ENCODE data around the gene PRSS38. TPM values are rescaled to one million over a fixed set of nuclear protein-coding genes. Genes with fewer than 3 reads are reported as not detected.

PRSS38 gene
- polyA plus RNA-seq, 1 donor (not counting 4 experiments of a cell fraction or from before 2014, with no cell fraction given): not detected

- H4K20me1 ChIP-seq (ENCODE audit: control insufficient read depth, extremely low read depth, insufficient read depth, low read length): no peaks in the 10 kb centered on the region
- H3K36me3 ChIP-seq (ENCODE audit: control insufficient read depth in 2 of 2, extremely low read depth in 1 of 2, insufficient read depth in 2 of 2, low read length in 2 of 2): no peaks in the 10 kb centered on the region
- no peak overlapping the region for H3K27ac ChIP-seq (ENCODE audit: control insufficient read depth, insufficient read depth, low read length)
- no peak overlapping the region for H3K9ac ChIP-seq (ENCODE audit: control insufficient read depth, extremely low read depth, insufficient read depth, low read length)
- dilution Hi-C loops (cut with MboI; ENCODE audit: extremely low pct_ligation_motif_present, low sequenced_read_pairs): no loop called here
- no peaks in the 10 kb centered on the region for H3K4me1 ChIP-seq (ENCODE audit: control insufficient read depth, extremely low read depth, insufficient read depth, low read length)
- no peaks in the 10 kb centered on the region for H3K9me1 ChIP-seq (ENCODE audit: control insufficient read depth, extremely low read depth, insufficient read depth, low read length)
- H3K4me2 ChIP-seq (ENCODE audit: control insufficient read depth, extremely low read depth, insufficient read depth, low read depth, low read length): no peak overlapping the region
- H3K9me3 ChIP-seq (ENCODE audit: control insufficient read depth, low read depth, low read length): no peaks in the 10 kb centered on the region
- no peak for FAIRE-seq
- no peaks in the 10 kb centered on the region for H3K27me3 ChIP-seq (ENCODE audit: control insufficient read depth, extremely low read depth, insufficient read depth, low read length)
- H3K79me2 ChIP-seq (ENCODE audit: control insufficient read depth, insufficient read depth, low read length): no peaks in the 10 kb centered on the region
- no peak for TF ChIP-seq EZH2 (IDR thresholded peaks at IDR 0.05; ENCODE audit: low read length)
- TF ChIP-seq, protein P1, sequence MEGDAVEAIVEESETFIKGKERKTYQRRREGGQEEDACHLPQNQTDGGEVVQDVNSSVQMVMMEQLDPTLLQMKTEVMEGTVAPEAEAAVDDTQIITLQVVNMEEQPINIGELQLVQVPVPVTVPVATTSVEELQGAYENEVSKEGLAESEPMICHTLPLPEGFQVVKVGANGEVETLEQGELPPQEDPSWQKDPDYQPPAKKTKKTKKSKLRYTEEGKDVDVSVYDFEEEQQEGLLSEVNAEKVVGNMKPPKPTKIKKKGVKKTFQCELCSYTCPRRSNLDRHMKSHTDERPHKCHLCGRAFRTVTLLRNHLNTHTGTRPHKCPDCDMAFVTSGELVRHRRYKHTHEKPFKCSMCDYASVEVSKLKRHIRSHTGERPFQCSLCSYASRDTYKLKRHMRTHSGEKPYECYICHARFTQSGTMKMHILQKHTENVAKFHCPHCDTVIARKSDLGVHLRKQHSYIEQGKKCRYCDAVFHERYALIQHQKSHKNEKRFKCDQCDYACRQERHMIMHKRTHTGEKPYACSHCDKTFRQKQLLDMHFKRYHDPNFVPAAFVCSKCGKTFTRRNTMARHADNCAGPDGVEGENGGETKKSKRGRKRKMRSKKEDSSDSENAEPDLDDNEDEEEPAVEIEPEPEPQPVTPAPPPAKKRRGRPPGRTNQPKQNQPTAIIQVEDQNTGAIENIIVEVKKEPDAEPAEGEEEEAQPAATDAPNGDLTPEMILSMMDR (optimal IDR thresholded peaks at IDR 0.05 in 1 of 3, IDR thresholded peaks at IDR 0.05 in 1 of 3, conservative IDR thresholded peaks at IDR 0.05 in 1 of 3; ENCODE audit: extremely low read depth in 1 of 3, insufficient read depth in 2 of 3, low read length in 3 of 3): no peak
- no peak for DNase-seq (ENCODE audit: low read depth, low spot score)
- H3K4me3 ChIP-seq (ENCODE audit: control insufficient read depth in 2 of 3, extremely low read depth in 1 of 3, insufficient read depth in 2 of 3, low read depth in 1 of 3, low read length in 3 of 3): no peak overlapping the region
- no peak overlapping the region for H2AFZ ChIP-seq (ENCODE audit: control insufficient read depth, low read length)
These were observed 40.8 kb downstream of the PRSS38 start for GRCh38 chr1:227856147-227856858.

DNA sequence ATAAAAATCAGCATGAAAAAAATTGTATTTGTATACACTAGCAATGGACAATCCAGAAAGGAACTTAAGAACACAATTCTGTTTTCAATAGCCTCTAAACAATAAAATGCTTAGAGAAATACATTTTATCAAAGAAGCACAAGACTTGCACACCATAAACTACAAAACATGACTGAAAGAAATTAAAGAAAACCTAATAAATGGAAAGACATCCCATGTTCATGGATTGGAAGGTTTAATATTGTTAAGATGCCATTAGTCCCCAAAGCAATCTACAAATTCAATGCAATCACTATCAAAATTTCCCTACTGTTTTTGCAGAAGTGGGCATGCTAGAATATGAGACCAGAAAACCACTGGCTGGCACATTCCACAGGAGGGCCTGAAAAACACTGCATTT is 49.4 kb downstream of the PRSS38 start:
- dilution Hi-C loops (cut with MboI; ENCODE audit: extremely low pct_ligation_motif_present, low sequenced_read_pairs): no loop called here
- H3K9me1 ChIP-seq (ENCODE audit: control insufficient read depth, extremely low read depth, insufficient read depth, low read length): no peaks in the 10 kb centered on the region
- FAIRE-seq (no peak), DNase-seq (ENCODE audit: low read depth, low spot score) (no peak)
- TF ChIP-seq, protein P1 (optimal IDR thresholded peaks at IDR 0.05 in 1 of 3, IDR thresholded peaks at IDR 0.05 in 1 of 3, conservative IDR thresholded peaks at IDR 0.05 in 1 of 3; ENCODE audit: extremely low read depth in 1 of 3, insufficient read depth in 2 of 3, low read length in 3 of 3): no peak
- no peak for TF ChIP-seq EZH2 (IDR thresholded peaks at IDR 0.05; ENCODE audit: low read length)
- H3K4me1 ChIP-seq (ENCODE audit: control insufficient read depth, extremely low read depth, insufficient read depth, low read length): no peaks in the 10 kb centered on the region
- H3K79me2 ChIP-seq (ENCODE audit: control insufficient read depth, insufficient read depth, low read length): no peaks in the 10 kb centered on the region
- H3K36me3 ChIP-seq (ENCODE audit: control insufficient read depth in 2 of 2, extremely low read depth in 1 of 2, insufficient read depth in 2 of 2, low read length in 2 of 2): no peaks in the 10 kb centered on the region
- no peak overlapping the region for H2AFZ ChIP-seq (ENCODE audit: control insufficient read depth, low read length)
- H3K9ac ChIP-seq (ENCODE audit: control insufficient read depth, extremely low read depth, insufficient read depth, low read length): no peak overlapping the region
- no peaks in the 10 kb centered on the region for H4K20me1 ChIP-seq (ENCODE audit: control insufficient read depth, extremely low read depth, insufficient read depth, low read length)
- H3K4me2 ChIP-seq (ENCODE audit: control insufficient read depth, extremely low read depth, insufficient read depth, low read depth, low read length): no peak overlapping the region
- no peak overlapping the region for H3K4me3 ChIP-seq (ENCODE audit: control insufficient read depth in 2 of 3, extremely low read depth in 1 of 3, insufficient read depth in 2 of 3, low read depth in 1 of 3, low read length in 3 of 3)
- peaks cover 10% of the 10 kb centered on the region for H3K27me3 ChIP-seq (ENCODE audit: control insufficient read depth, extremely low read depth, insufficient read depth, low read length)
- no peak overlapping the region for H3K27ac ChIP-seq (ENCODE audit: control insufficient read depth, insufficient read depth, low read length)
- no peaks in the 10 kb centered on the region for H3K9me3 ChIP-seq (ENCODE audit: control insufficient read depth, low read depth, low read length)
